Measurements from ENCODE around the gene DUS1L. TPM values are rescaled to one million over a fixed set of nuclear protein-coding genes. Genes with fewer than 3 reads are reported as not detected.

The DUS1L gene
- total and polyA plus RNA-seq, 4 donors = 40.0 to 179 (median 100.0) TPM

GRCh38 chr17:82073446-82073845 lies 7.8 kb upstream of the DUS1L start:
- Histone ChIP-seq H3K4me1 (ENCODE audit: control insufficient read depth in 5 of 5, insufficient read depth in 5 of 5, low read length in 5 of 5) (no peaks in the 10 kb centered on the region), H3K9ac (ENCODE audit: insufficient read depth in 1 of 2, low read length in 2 of 2) (no peak overlapping the region), H3K9me3 (ENCODE audit: control insufficient read depth in 4 of 4, insufficient read depth in 3 of 4, low read length in 3 of 4) (no peaks in the 10 kb centered on the region), H3K27me3 (ENCODE audit: control insufficient read depth in 3 of 3, insufficient read depth in 3 of 3, low read length in 2 of 3) (peaks cover 0 to 2% (median 0%) of the 10 kb centered on the region in 3 donors), H3K36me3 (ENCODE audit: control insufficient read depth in 4 of 4, insufficient read depth in 4 of 4, low read length in 4 of 4) (peaks cover 0 to 8% (median 2%) of the 10 kb centered on the region in 4 donors), H3K27ac (ENCODE audit: low read depth in 1 of 2, low read length in 1 of 2) (no peak overlapping the region), H3K4me3 (no peak overlapping the region)
- TF ChIP-seq, protein P1, sequence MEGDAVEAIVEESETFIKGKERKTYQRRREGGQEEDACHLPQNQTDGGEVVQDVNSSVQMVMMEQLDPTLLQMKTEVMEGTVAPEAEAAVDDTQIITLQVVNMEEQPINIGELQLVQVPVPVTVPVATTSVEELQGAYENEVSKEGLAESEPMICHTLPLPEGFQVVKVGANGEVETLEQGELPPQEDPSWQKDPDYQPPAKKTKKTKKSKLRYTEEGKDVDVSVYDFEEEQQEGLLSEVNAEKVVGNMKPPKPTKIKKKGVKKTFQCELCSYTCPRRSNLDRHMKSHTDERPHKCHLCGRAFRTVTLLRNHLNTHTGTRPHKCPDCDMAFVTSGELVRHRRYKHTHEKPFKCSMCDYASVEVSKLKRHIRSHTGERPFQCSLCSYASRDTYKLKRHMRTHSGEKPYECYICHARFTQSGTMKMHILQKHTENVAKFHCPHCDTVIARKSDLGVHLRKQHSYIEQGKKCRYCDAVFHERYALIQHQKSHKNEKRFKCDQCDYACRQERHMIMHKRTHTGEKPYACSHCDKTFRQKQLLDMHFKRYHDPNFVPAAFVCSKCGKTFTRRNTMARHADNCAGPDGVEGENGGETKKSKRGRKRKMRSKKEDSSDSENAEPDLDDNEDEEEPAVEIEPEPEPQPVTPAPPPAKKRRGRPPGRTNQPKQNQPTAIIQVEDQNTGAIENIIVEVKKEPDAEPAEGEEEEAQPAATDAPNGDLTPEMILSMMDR (IDR thresholded peaks at IDR 0.05; ENCODE audit: control extremely low read depth, extremely low read depth) = no peak
- WGBS, 2 donors = 84 to 88% methylated on average over 9 of the region's 9 CpGs
- ATAC-seq (ENCODE audit: insufficient read depth, low FRiP score) = no peak
- no peak for DNase-seq

DNA sequence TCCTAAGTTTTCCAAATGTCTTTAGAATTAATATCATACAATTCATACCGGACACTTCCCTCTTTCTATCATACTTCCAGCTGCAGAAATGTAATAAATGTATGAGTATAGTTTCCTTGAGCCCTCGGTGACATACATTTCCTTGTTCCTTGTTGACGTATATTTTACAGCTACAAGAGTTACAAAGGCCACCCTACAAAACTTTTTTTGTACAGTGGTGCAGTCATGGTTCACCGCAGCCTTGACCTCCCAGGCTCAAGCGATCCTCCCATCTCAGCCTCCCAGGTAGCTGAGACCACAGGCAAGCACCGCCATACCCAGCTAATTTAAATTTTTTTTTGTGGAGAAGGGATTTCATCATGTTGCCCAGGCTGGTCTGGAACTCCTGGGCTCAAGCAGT lies 7.2 kb upstream of the DUS1L start:
- Histone ChIP-seq H3K4me1 (ENCODE audit: control insufficient read depth in 5 of 5, insufficient read depth in 5 of 5, low read length in 5 of 5) (no peaks in the 10 kb centered on the region), H3K9me3 (ENCODE audit: control insufficient read depth in 4 of 4, insufficient read depth in 3 of 4, low read length in 3 of 4) (no peaks in the 10 kb centered on the region), H3K27ac (ENCODE audit: low read depth in 1 of 2, low read length in 1 of 2) (no peak overlapping the region), H3K4me3 (no peak overlapping the region), H3K36me3 (ENCODE audit: control insufficient read depth in 4 of 4, insufficient read depth in 4 of 4, low read length in 4 of 4) (peaks cover 0 to 2% (median 0%) of the 10 kb centered on the region in 4 donors), H3K27me3 (ENCODE audit: control insufficient read depth in 3 of 3, insufficient read depth in 3 of 3, low read length in 2 of 3) (peaks cover 0 to 2% (median 0%) of the 10 kb centered on the region in 3 donors), H3K9ac (ENCODE audit: insufficient read depth in 1 of 2, low read length in 2 of 2) (no peak overlapping the region)
- ATAC-seq (ENCODE audit: insufficient read depth, low FRiP score) (no peak), DNase-seq (no peak)
- TF ChIP-seq, protein P1 (IDR thresholded peaks at IDR 0.05; ENCODE audit: control extremely low read depth, extremely low read depth) = no peak
- 81 to 83% methylated on average over 6 of the region's 6 CpGs for WGBS, 2 donors

DNA sequence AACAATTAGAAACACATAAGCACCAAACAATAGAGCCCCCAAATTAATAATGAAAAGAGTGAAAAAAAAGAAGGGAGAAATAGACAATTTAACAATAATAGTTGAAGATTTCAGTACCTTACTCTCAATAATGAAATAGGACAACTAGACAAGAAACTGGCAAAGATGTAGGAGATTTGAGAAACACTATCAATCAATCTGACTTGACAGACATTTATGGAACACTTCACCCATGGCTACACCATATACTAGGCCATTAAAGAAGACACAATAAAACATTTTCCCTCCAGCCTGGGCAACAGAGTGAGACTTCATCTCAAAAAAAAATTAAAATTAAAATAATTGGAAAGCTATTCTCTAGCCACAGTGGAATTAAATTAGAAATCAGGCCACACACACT lies 5.0 kb upstream of the DUS1L start:
- Histone ChIP-seq H3K4me3 (no peak overlapping the region), H3K4me1 (ENCODE audit: control insufficient read depth in 5 of 5, insufficient read depth in 5 of 5, low read length in 5 of 5) (peaks cover 0 to 8% (median 0%) of the 10 kb centered on the region in 5 donors), H3K27me3 (ENCODE audit: control insufficient read depth in 3 of 3, insufficient read depth in 3 of 3, low read length in 2 of 3) (peaks cover 0 to 2% (median 0%) of the 10 kb centered on the region in 3 donors), H3K9me3 (ENCODE audit: control insufficient read depth in 4 of 4, insufficient read depth in 3 of 4, low read length in 3 of 4) (no peaks in the 10 kb centered on the region), H3K27ac (ENCODE audit: low read depth in 1 of 2, low read length in 1 of 2) (no peak overlapping the region), H3K36me3 (ENCODE audit: control insufficient read depth in 4 of 4, insufficient read depth in 4 of 4, low read length in 4 of 4) (no peaks in the 10 kb centered on the region), H3K9ac (ENCODE audit: insufficient read depth in 1 of 2, low read length in 2 of 2) (no peak overlapping the region)
- TF ChIP-seq, protein P1 (IDR thresholded peaks at IDR 0.05; ENCODE audit: control extremely low read depth, extremely low read depth) = no peak
- DNase-seq (no peak), ATAC-seq (ENCODE audit: insufficient read depth, low FRiP score) (no peak)

GRCh38 chr17:82065193-82065637 lies 389 bp downstream of the DUS1L start:
- H3K4me3 ChIP-seq = peak overlapping the region; percentile 81
- no peak overlapping the region for H3K9ac ChIP-seq (ENCODE audit: insufficient read depth in 1 of 2, low read length in 2 of 2)
- H3K36me3 ChIP-seq (ENCODE audit: control insufficient read depth in 4 of 4, insufficient read depth in 4 of 4, low read length in 4 of 4) = peaks cover 0 to 37% (median 6%) of the 10 kb centered on the region in 4 donors
- peak overlapping the region; percentile 14 to 73 for H3K27ac ChIP-seq (ENCODE audit: low read depth in 1 of 2, low read length in 1 of 2)
- peaks cover 0 to 19% (median 10%) of the 10 kb centered on the region in 5 donors for H3K4me1 ChIP-seq (ENCODE audit: control insufficient read depth in 5 of 5, insufficient read depth in 5 of 5, low read length in 5 of 5)
- TF ChIP-seq, protein P1 (IDR thresholded peaks at IDR 0.05; ENCODE audit: control extremely low read depth, extremely low read depth) = no peak
- H3K27me3 ChIP-seq (ENCODE audit: control insufficient read depth in 3 of 3, insufficient read depth in 3 of 3, low read length in 2 of 3) = no peaks in the 10 kb centered on the region
- 1 to 3% methylated on average over 41 to 47 of the region's 47 CpGs for WGBS, 2 donors
- H3K9me3 ChIP-seq (ENCODE audit: control insufficient read depth in 4 of 4, insufficient read depth in 3 of 4, low read length in 3 of 4) = no peaks in the 10 kb centered on the region
- DNase-seq (no peak), ATAC-seq (ENCODE audit: insufficient read depth, low FRiP score) (no peak)

Data from lung (tissue), 12 donors.